PC-9 (cell line): ENCODE measurements around the gene DOCK9. TPM values are rescaled to one million over a fixed set of nuclear protein-coding genes. Genes with fewer than 3 reads are reported as not detected.

Source experiments
- BruUV-seq: library from RNA; stranded (reverse); fragments of 400-500 nt; replicated peaks from 2 replicates; lab custom pipeline; 2021; lab: Mats Ljungman, UMichigan
- CTCF ChIA-PET: fragments of 300-600 bp; sonication (Branson Sonifier 250); formaldehyde crosslinking; loops from one replicate; lab custom pipeline; 2022; ENCODE audit warnings: antibody characterized with exemption; lab: Charles Lee
- POLR2A ChIA-PET: fragments of 300-600 bp; sonication (Branson Sonifier 250); formaldehyde crosslinking; loops from one replicate; lab custom pipeline; 2022; ENCODE audit warnings: antibody characterized with exemption; ENCODE audit not compliant: unreplicated experiment; lab: Charles Lee
- DNase-seq, 2 experiments: peaks; one replicate each; pipeline versions ENCODE4 v3.0.0 to v3.0.0-alpha.2; 2015 to 2022; ENCODE audit warnings: mixed read lengths in 1 of 2
- H2AFZ ChIP-seq: fragments of 200-600 bp; sonication (generic); 2 replicates; pipeline ENCODE4 v1.8.1; 2017; ENCODE audit warnings: antibody characterized with exemption
- H3F3A ChIP-seq: fragments of 200-600 bp; sonication (generic); 2 replicates; pipeline ENCODE4 v1.8.1; 2017; ENCODE audit warnings: antibody characterized with exemption, mild to moderate bottlenecking, low read depth; ENCODE audit not compliant: insufficient read depth
- H3K27ac ChIP-seq: fragments of 200-600 bp; sonication (generic); 2 replicates; pipeline ENCODE4 v1.6.1; 2016; ENCODE audit warnings: mixed run types
- H3K27me3 ChIP-seq: fragments of 200-600 bp; sonication (generic); 2 replicates; pipeline ENCODE4 v1.6.1; 2016; ENCODE audit warnings: low read depth, mixed run types; ENCODE audit not compliant: insufficient read depth
- H3K36me3 ChIP-seq: fragments of 200-600 bp; sonication (generic); 2 replicates; pipeline ENCODE4 v1.6.1; 2016; ENCODE audit warnings: low read depth, mixed run types
- H3K4me1 ChIP-seq: fragments of 200-600 bp; sonication (generic); replicated peaks from 2 replicates; pipeline ENCODE4 v1.6.1; 2016; ENCODE audit warnings: mixed run types; ENCODE audit not compliant: insufficient read depth
- H3K4me2 ChIP-seq: fragments of 200-600 bp; sonication (generic); 2 replicates; pipeline ENCODE4 v1.6.1; 2017; ENCODE audit warnings: mixed run types
- H3K4me3 ChIP-seq: fragments of 200-600 bp; sonication (generic); 2 replicates; pipeline ENCODE4 v1.6.1; 2016; ENCODE audit warnings: mixed run types
- H3K79me2 ChIP-seq: fragments of 200-600 bp; sonication (generic); 2 replicates; pipeline ENCODE4 v1.6.1; 2017; ENCODE audit warnings: low read depth, mixed run types
- H3K9me2 ChIP-seq: fragments of 200-600 bp; sonication (generic); 2 replicates; pipeline ENCODE4 v1.8.1; 2017; ENCODE audit warnings: mild to moderate bottlenecking; ENCODE audit not compliant: insufficient read depth
- H3K9me3 ChIP-seq: fragments of 200-600 bp; sonication (generic); 2 replicates; pipeline ENCODE4 v1.8.1; 2016; ENCODE audit warnings: low read depth; ENCODE audit not compliant: insufficient read depth
- H4K20me1 ChIP-seq: fragments of 200-600 bp; sonication (generic); 2 replicates; pipeline ENCODE4 v1.8.1; 2017; ENCODE audit not compliant: insufficient read depth
- CTCF ChIP-seq: fragments of 200-600 bp; sonication (generic); conservative IDR thresholded peaks from 2 replicates; pipeline ENCODE4 v1.6.1; 2017; ENCODE audit warnings: mixed run types, antibody characterized with exemption, mild to moderate bottlenecking, moderate library complexity
- EZH2 ChIP-seq: fragments of 200-600 bp; sonication (generic); IDR thresholded peaks from 2 replicates; pipeline ENCODE4 v1.8.0; 2017; ENCODE audit warnings: antibody characterized with exemption, low read depth
- intact Hi-C: fragments of 100-400 bp; cut with micrococcal nuclease; formaldehyde crosslinking; loops from one replicate; pipeline ENCODE4 v1.10.0; 2022; ENCODE audit not compliant: unreplicated experiment
- total RNA-seq: library from RNA; stranded (reverse); gene quantifications from 2 replicates; pipeline ENCODE4 v1.2.3, GENCODE V29; 2021

The DOCK9 gene
- total RNA-seq, 1 experiment from 2014 or later: 69.5 TPM

DNA sequence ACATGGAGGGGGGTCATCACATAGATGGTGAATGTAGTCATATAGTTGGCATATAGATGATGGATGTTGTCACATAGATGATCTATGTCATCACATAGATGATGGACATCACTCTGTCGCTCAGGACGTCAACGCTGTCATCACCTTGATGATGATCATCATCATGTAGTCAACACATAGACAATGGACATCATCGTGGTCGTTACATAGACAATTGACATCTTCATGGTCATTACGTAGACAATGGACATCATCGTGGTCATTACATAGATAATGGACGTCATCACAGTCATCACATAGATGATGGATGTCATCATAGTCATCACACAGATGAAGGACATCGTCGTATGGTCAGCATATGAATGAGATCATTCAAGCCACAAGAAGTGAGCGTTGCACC is 196.8 kb downstream of the DOCK9 start:
- Histone ChIP-seq H3K9me3 (no peaks in the 10 kb centered on the region), H3K27me3 (no peaks in the 10 kb centered on the region), H3K27ac (no peak overlapping the region), H3K4me1 (peaks cover 33% of the 10 kb centered on the region), H4K20me1 (no peaks in the 10 kb centered on the region), H3K9me2 (no peaks in the 10 kb centered on the region), H3K4me2 (no peak overlapping the region), H3K79me2 (no peaks in the 10 kb centered on the region), H3K36me3 (no peaks in the 10 kb centered on the region), H3F3A (peaks cover 18% of the 10 kb centered on the region), H2AFZ (no peak overlapping the region), H3K4me3 (no peak overlapping the region)
- ChIA-PET CTCF (no interaction called here), POLR2A (no interaction called here)
- BruUV-seq: no TSS peak
- intact Hi-C loops: no loop called here
- no peak for TF ChIP-seq EZH2
- TF ChIP-seq CTCF: no peak
- no peak for DNase-seq

DNA sequence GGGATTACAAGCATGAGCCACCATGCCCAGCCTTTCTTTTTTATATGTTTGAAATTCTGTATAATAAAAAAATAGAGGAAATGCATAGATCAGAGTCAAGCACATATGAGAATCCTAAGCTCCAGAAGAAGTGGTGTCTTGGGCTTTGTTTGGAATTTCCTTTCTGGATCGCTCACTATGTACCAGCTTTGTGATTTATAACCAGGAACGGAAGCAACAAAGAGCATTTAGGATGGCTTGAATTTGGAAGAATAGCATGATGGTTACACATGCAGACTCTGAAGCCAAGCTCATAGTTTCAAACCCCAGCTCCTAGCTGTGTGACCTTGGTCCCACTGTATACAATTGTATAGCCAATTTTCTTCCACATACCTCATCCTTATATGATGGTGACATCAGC is 197.4 kb downstream of the DOCK9 start:
- CTCF ChIA-PET: no interaction called here

GRCh38 chr13:98779695-98780094 is 198.2 kb downstream of the DOCK9 start:
- no peaks in the 10 kb centered on the region for H3K9me3 ChIP-seq
- peaks cover 23% of the 10 kb centered on the region for H3F3A ChIP-seq
- H3K36me3 ChIP-seq: no peaks in the 10 kb centered on the region
- DNase-seq: no peak
- H3K9me2 ChIP-seq: no peaks in the 10 kb centered on the region
- TF ChIP-seq CTCF: no peak
- TF ChIP-seq EZH2: no peak
- no TSS peak for BruUV-seq
- no peaks in the 10 kb centered on the region for H3K79me2 ChIP-seq
- intact Hi-C loops: loop anchor here (5.0 kb wide), 1 partner anchor 107 kb away; no protein-coding TSS in a partner anchor
- no peak overlapping the region for H2AFZ ChIP-seq
- peaks cover 32% of the 10 kb centered on the region for H3K4me1 ChIP-seq
- ChIA-PET POLR2A (no interaction called here), CTCF (no interaction called here)
- H4K20me1 ChIP-seq: no peaks in the 10 kb centered on the region
- H3K27me3 ChIP-seq: no peaks in the 10 kb centered on the region
- no peak overlapping the region for H3K27ac ChIP-seq
- no peak overlapping the region for H3K4me3 ChIP-seq
- no peak overlapping the region for H3K4me2 ChIP-seq

More for the DNA sequence above, 197.4 kb downstream of the DOCK9 start:
- Histone ChIP-seq H3K27ac (no peak overlapping the region), H3K9me3 (no peaks in the 10 kb centered on the region), H3K27me3 (no peaks in the 10 kb centered on the region), H3K36me3 (no peaks in the 10 kb centered on the region), H4K20me1 (no peaks in the 10 kb centered on the region), H3K79me2 (no peaks in the 10 kb centered on the region), H3K9me2 (no peaks in the 10 kb centered on the region), H3K4me3 (no peak overlapping the region), H3K4me1 (peaks cover 37% of the 10 kb centered on the region), H3F3A (peaks cover 23% of the 10 kb centered on the region), H3K4me2 (no peak overlapping the region), H2AFZ (no peak overlapping the region)
- TF ChIP-seq EZH2 (no peak), CTCF (no peak)
- no TSS peak for BruUV-seq
- no peak for DNase-seq
- POLR2A ChIA-PET: no interaction called here
- intact Hi-C loops: no loop called here
